LNCaP clone FGC (cell line): Measurements from ENCODE around the gene ATP2A3.
"Not testable (repeated sequence)": the region's sequence is repeated elsewhere in the genome, so short reads cannot be mapped to it uniquely, and the experiment has no call there.

Experiments
- DNase-seq: peaks from one replicate; pipeline ENCODE4 v3.0.0-alpha.2; 2011; ENCODE audit warnings: low read depth
- H3K4me3 ChIP-seq: 2 replicates; pipeline ENCODE4 v1.5.1; 2011; ENCODE audit warnings: mild to moderate bottlenecking, low read depth, low read length, control low read depth
- CTCF ChIP-seq: IDR thresholded peaks from 2 replicates; pipeline ENCODE4 v1.5.1; 2012; ENCODE audit warnings: mild to moderate bottlenecking; ENCODE audit not compliant: control insufficient read depth, insufficient read depth; ENCODE audit errors: extremely low read depth

Gene ATP2A3

DNA sequence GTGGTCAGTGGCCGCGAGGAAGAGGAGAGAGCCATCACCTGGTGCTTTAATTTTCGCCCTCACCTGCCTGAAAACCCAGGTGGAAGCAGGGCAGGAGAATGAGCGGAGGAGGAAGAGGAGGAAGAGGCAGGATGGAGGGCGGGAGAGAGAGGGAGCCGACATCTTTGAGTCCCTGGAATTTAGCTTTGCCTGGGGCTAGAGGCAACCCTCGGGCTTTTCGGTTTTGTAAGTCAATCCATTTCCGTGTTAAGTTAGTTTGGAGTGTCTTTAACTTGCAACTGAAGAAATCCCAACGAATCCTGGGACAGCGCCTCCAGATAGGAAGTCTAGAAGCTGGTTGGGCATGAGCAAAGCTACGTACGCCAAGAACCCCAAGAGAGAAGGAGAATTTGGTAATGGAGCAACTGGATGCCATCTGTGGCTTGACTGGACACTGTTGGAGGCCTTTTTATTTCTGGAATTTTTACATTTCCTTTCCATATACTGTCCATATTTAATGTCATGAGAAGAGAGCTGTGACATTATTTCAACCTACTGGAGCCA is 36.9 kb upstream of the ATP2A3 start:
- no peak for DNase-seq
- no peak overlapping the region for H3K4me3 ChIP-seq
- TF ChIP-seq CTCF: no peak

DNA sequence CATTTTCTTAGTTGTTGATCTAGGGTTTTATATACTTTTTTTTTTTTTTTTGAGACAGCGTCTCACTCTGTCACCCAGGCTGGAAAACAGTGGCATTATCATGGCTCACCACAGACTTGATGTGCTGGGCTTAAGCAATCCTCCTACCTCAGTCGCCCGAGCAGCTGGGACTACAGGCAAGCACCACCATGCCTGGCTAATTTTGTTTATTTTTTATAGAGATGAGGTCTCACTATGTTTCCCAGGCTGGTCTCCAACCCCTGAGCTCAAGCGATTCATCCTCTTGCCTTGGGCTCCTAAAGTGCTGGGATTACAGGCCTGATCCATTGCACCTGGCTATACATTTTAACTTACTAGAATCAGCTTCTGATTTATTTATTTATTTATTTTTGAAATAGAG is 34.2 kb upstream of the ATP2A3 start:
- no peak for DNase-seq
- TF ChIP-seq CTCF: no peak
- H3K4me3 ChIP-seq: no peak overlapping the region

- TF ChIP-seq CTCF: no peak
- H3K4me3 ChIP-seq: no peak overlapping the region
- DNase-seq: no peak
Observed at GRCh38 chr17:3995067-3995466, 30.8 kb upstream of the ATP2A3 start.

GRCh38 chr17:3994221-3994576 is 30.0 kb upstream of the ATP2A3 start:
- DNase-seq: no peak
- no peak for TF ChIP-seq CTCF
- H3K4me3 ChIP-seq: no peak overlapping the region

DNA sequence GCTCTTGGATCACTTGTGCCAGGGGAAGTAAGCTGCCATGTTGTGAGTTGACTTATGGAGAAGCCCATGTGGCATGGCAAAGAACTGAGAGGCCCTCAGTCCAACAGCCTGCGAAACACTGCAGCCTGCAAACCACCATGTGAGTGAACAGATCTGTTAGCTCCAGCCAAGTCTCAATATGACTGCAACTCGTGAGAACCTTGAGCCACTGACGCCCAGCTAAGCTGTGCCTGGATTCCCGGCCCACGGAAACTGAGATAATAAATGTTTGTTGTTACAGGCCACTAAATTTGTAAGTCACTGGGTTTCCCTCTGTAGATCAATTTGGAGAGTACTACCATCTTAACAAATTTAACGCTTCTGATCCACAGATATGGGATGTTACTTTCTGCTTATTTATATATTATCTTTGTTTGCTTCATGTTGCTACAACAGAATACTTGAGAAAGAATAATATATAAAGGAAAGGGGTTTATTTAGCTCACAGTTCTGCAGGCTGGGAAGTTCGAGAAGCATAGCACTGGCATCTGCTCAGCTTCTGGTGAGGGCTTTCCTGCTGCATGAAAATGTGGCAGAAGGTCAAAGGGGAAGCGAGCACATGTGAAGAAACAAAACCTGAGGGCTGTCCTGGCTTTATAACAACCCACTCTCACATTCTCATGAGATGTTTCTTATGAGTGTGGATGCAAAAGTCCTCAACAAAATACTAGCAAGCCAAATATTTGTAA is 29.4 kb upstream of the ATP2A3 start:
- no peak for DNase-seq
- no peak for TF ChIP-seq CTCF
- H3K4me3 ChIP-seq: no peak overlapping the region

GRCh38 chr17:3992370-3992769 is 28.1 kb upstream of the ATP2A3 start:
- DNase-seq: no peak
- no peak overlapping the region for H3K4me3 ChIP-seq
- no peak for TF ChIP-seq CTCF

GRCh38 chr17:3991699-3992098 is 27.5 kb upstream of the ATP2A3 start:
- not testable (repeated sequence) for H3K4me3 ChIP-seq, DNase-seq
